Renal pelvis (tissue), 4 donors: ENCODE data around the gene PRDM5. TPM values are rescaled to one million over a fixed set of nuclear protein-coding genes. Genes with fewer than 3 reads are reported as not detected.
"Not testable (repeated sequence)": the region's sequence is repeated elsewhere in the genome, so short reads cannot be mapped to it uniquely, and the experiment has no call there.

Experiments
- DNase-seq: peaks from one replicate; pipeline ENCODE4 v3.0.0-alpha.2; 2013
- polyA plus RNA-seq, 3 donors: library from polyadenylated mRNA; unstranded; fragments of 120-200 nt; gene quantifications; one replicate each; pipeline ENCODE4 v1.2.1, GENCODE V29; 2013; ENCODE audit not compliant: insufficient read length in 3 of 3

The PRDM5 gene
- polyA plus RNA-seq, 3 donors, result 13.7 to 18.1 (median 15.4) TPM

GRCh38 chr4:120659616-120660170 lies 262.8 kb downstream of the PRDM5 start:
- no peak for DNase-seq

- DNase-seq, result no peak
These were observed 263.8 kb downstream of the PRDM5 start for GRCh38 chr4:120658772-120659171.

DNA sequence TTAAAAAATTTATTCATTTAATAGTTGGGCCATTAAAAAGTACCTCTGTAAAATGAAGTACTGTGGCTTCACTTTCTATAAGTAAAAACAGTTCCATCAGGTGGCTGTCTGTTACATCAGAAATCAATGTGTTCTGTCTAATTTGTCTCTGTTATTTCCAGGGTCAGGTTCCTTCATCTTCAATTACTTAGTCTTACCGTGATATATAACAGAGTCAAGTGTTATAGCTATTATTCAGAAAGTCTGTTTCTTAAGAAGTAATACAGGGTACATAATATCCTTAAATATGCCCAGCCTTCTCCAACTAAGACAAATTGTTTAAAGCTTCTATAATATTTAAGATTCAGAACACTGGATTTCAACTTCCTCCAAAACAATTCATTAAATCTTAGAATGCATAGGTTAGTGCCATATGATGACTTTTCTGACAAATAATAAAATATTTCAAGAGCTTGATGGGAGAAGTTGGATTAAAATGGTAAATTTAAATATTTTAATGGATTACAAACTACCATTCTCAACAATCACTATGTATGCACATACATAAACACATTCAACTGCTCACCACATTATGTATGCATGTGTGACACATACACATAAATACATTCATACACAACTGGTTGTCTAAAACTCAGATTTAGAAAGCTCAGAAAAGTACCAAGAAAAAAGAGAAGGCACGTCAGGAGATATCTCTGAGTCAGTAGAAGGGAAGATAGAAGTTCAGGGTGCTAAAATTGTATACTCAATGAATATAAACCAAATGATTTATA lies 268.5 kb downstream of the PRDM5 start:
- DNase-seq, result no peak

DNA sequence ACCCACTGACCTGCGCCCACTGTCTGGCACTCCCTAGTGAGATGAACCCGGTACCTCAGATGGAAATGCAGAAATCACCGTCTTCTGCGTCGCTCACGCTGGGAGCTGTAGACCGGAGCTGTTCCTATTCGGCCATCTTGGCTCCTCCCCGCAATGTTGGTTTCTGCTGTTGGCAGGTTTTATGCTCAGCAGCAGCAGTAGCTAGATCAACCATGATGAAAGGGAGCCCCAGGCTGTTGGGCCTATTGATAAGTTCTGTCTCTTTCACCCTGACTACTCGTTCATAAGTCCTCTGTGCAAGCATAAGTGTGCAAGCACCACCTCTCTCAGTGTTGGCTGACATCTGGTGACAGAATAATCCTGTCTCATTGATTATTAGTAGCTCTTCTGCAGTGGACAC lies 274.2 kb downstream of the PRDM5 start:
- DNase-seq, result not testable (repeated sequence)

Other genes with a start within 250 kb of the PRDM5 start
- gene NDNF, start 149.8 kb upstream of the PRDM5 start, polyA plus RNA-seq, result 10 to 100 TPM; 56.9 to 60.5 (median 58.8) TPM
- gene TNIP3, start 241.6 kb upstream of the PRDM5 start, polyA plus RNA-seq, result 1 to 10 TPM; 1.6 to 3.0 (median 2.4) TPM